Natural killer cell (primary cell): ENCODE data around the gene UNK. TPM values are rescaled to one million over a fixed set of nuclear protein-coding genes. Genes with fewer than 3 reads are reported as not detected.

ENCODE experiments used
- ATAC-seq, 3 donors: fragments of 150-1000 bp in 2 of 3; fragments of 200-7000 bp in 1 of 3; cut with Tn5 transposase; 1 replicate in 1 of 3; 2 replicates in 2 of 3; pipeline ENCODE4 v1.10.0; 2021; ENCODE audit warnings: mild to moderate bottlenecking in 2 of 3, moderate library complexity in 2 of 3
- DNase-seq, 2 donors: peaks; one replicate each; pipeline versions ENCODE4 v3.0.0 to v3.0.0-alpha.2; 2013 to 2021; ENCODE audit warnings: mixed read lengths in 1 of 2
- H3K27ac ChIP-seq: one replicate; pipeline ENCODE4 v1.5.1; 2013; ENCODE audit warnings: mild to moderate bottlenecking, low read length
- H3K27me3 ChIP-seq: one replicate; pipeline ENCODE4 v1.6.1; 2013; ENCODE audit warnings: low read length; ENCODE audit not compliant: control insufficient read depth, insufficient read depth
- H3K36me3 ChIP-seq: one replicate; pipeline ENCODE4 v1.6.1; 2013; ENCODE audit warnings: low read length; ENCODE audit not compliant: control insufficient read depth, insufficient read depth
- H3K4me1 ChIP-seq: one replicate; pipeline ENCODE4 v1.6.1; 2013; ENCODE audit warnings: low read length; ENCODE audit not compliant: control insufficient read depth, insufficient read depth
- H3K4me3 ChIP-seq: one replicate; pipeline ENCODE4 v1.5.1; 2013; ENCODE audit warnings: low read length
- H3K9me3 ChIP-seq: one replicate; pipeline ENCODE4 v1.6.1; 2013; ENCODE audit warnings: low read length; ENCODE audit not compliant: control insufficient read depth, insufficient read depth
- H3K27ac Mint-ChIP-seq, 2 donors: one replicate each; pipeline ENCODE4 v1.8.0; 2022; ENCODE audit warnings: mild to moderate bottlenecking in 2 of 2, mixed read lengths in 2 of 2, moderate library complexity in 1 of 2
- H3K27me3 Mint-ChIP-seq, 2 donors: one replicate each; pipeline ENCODE4 v1.8.0; 2022; ENCODE audit warnings: low read depth in 2 of 2, mixed read lengths in 2 of 2
- H3K36me3 Mint-ChIP-seq: one replicate; pipeline ENCODE4 v1.8.0; 2022; ENCODE audit warnings: mixed read lengths
- H3K4me1 Mint-ChIP-seq, 2 donors: one replicate each; pipeline ENCODE4 v1.8.0; 2022; ENCODE audit warnings: mixed read lengths in 2 of 2
- H3K4me3 Mint-ChIP-seq: one replicate; pipeline ENCODE4 v1.8.0; 2022; ENCODE audit warnings: mild to moderate bottlenecking, moderate library complexity, mixed read lengths
- H3K9me3 Mint-ChIP-seq, 2 donors: one replicate each; pipeline ENCODE4 v1.8.0; 2022; ENCODE audit warnings: mixed read lengths in 2 of 2
- WGBS: methylation state at CpG from one replicate; pipeline ENCODE4 v1.1.7; 2013; ENCODE audit warnings: missing lambda C conversion rate; ENCODE audit not compliant: insufficient coverage; 5-methylcytosine and 5-hydroxymethylcytosine counted together
- intact Hi-C: fragments of 100-400 bp; cut with micrococcal nuclease; formaldehyde crosslinking; loops from one replicate; pipeline ENCODE4 v1.14.2; 2022
- total RNA-seq, 4 donors: library from RNA; stranded (reverse); fragments of 120-200 nt in 1 of 4; gene quantifications; one replicate each; pipeline versions ENCODE4 v1.2.3 to v1.2.4, GENCODE V29; 2013 to 2022
- TF ChIP-seq, protein P1 (sequence below): fragments of 200-600 bp; IDR thresholded peaks from one replicate; pipeline ENCODE4 v1.8.0; 2022; ENCODE audit warnings: antibody characterized with exemption

The UNK gene
- total RNA-seq, 3 donors from 2014 or later (not counting 1 experiment from before 2014, with no cell fraction given): 44.2 to 51.3 (median 44.5) TPM

DNA sequence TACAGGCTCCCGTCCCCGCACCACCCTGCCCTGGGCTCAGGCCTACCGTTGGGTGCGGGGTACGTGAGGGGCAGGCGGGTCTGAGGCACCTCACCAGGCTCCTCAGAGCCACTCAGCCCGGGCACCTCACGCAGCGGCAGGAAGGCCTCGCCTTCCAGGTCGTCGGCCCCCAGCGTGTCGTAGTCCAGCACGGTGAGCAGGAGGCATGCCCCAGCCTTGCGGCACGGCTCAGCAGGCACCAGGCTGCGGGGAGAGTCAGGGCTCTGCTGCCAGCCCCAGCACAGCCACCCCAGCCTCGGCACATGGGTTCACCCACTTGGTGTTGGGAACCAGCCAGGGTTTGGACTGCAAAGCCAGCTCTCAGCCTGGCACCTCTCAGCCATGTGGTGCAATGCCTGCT lies 44.1 kb downstream of the UNK start:
- no peak overlapping the region for H3K4me3 ChIP-seq
- TF ChIP-seq, protein P1, sequence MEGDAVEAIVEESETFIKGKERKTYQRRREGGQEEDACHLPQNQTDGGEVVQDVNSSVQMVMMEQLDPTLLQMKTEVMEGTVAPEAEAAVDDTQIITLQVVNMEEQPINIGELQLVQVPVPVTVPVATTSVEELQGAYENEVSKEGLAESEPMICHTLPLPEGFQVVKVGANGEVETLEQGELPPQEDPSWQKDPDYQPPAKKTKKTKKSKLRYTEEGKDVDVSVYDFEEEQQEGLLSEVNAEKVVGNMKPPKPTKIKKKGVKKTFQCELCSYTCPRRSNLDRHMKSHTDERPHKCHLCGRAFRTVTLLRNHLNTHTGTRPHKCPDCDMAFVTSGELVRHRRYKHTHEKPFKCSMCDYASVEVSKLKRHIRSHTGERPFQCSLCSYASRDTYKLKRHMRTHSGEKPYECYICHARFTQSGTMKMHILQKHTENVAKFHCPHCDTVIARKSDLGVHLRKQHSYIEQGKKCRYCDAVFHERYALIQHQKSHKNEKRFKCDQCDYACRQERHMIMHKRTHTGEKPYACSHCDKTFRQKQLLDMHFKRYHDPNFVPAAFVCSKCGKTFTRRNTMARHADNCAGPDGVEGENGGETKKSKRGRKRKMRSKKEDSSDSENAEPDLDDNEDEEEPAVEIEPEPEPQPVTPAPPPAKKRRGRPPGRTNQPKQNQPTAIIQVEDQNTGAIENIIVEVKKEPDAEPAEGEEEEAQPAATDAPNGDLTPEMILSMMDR: no peak
- DNase-seq (no peak), ATAC-seq (no peak)
- H3K9me3 Mint-ChIP-seq: no peaks in the 10 kb centered on the region
- intact Hi-C loops: no loop called here
- peak overlapping the region; percentile 94 to 97 for H3K27ac Mint-ChIP-seq
- H3K4me1 Mint-ChIP-seq: peaks cover 25 to 41% of the 10 kb centered on the region in 2 donors
- no peaks in the 10 kb centered on the region for H3K27me3 ChIP-seq
- no peaks in the 10 kb centered on the region for H3K9me3 ChIP-seq
- H3K36me3 ChIP-seq: peaks cover 47% of the 10 kb centered on the region
- WGBS: 93% methylated on average over 19 of the region's 19 CpGs
- H3K27ac ChIP-seq: peak overlapping the region; percentile 83
- H3K4me3 Mint-ChIP-seq: no peak overlapping the region
- H3K4me1 ChIP-seq: peaks cover 54% of the 10 kb centered on the region
- H3K27me3 Mint-ChIP-seq: no peaks in the 10 kb centered on the region
- no peaks in the 10 kb centered on the region for H3K36me3 Mint-ChIP-seq

DNA sequence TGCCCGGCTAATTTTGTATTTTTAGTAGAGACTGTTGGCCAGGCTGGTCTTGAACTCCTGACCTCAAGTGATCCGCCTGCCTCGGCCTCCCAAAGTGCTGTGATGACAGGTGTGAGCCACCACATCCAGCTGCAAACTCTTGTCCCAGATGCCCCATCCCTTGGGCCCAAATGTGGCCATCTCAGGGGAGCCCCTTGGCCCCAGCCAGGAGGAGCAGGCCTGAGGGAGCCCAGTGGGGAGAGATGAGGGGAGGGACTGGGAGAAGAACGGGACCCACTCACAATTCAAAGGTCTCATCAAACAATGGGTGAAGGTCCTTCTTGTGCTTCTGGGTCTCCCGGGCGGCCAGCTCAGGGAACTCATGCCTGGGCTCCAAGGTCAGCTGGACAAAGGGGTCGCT lies 45.1 kb downstream of the UNK start:
- no peak for ATAC-seq
- H3K4me3 ChIP-seq: no peak overlapping the region
- peaks cover 64% of the 10 kb centered on the region for H3K4me1 ChIP-seq
- peak overlapping the region; percentile 97 to 99 for H3K27ac Mint-ChIP-seq
- no peak for DNase-seq
- peaks cover 27 to 51% of the 10 kb centered on the region in 2 donors for H3K4me1 Mint-ChIP-seq
- H3K9me3 Mint-ChIP-seq: no peaks in the 10 kb centered on the region
- H3K27me3 ChIP-seq: no peaks in the 10 kb centered on the region
- no peaks in the 10 kb centered on the region for H3K27me3 Mint-ChIP-seq
- peaks cover 52% of the 10 kb centered on the region for H3K36me3 ChIP-seq
- H3K27ac ChIP-seq: no peak overlapping the region
- intact Hi-C loops: no loop called here
- H3K9me3 ChIP-seq: no peaks in the 10 kb centered on the region
- WGBS: 90% methylated on average over 6 of the region's 7 CpGs
- H3K36me3 Mint-ChIP-seq: no peaks in the 10 kb centered on the region
- TF ChIP-seq, protein P1: no peak
- no peak overlapping the region for H3K4me3 Mint-ChIP-seq

DNA sequence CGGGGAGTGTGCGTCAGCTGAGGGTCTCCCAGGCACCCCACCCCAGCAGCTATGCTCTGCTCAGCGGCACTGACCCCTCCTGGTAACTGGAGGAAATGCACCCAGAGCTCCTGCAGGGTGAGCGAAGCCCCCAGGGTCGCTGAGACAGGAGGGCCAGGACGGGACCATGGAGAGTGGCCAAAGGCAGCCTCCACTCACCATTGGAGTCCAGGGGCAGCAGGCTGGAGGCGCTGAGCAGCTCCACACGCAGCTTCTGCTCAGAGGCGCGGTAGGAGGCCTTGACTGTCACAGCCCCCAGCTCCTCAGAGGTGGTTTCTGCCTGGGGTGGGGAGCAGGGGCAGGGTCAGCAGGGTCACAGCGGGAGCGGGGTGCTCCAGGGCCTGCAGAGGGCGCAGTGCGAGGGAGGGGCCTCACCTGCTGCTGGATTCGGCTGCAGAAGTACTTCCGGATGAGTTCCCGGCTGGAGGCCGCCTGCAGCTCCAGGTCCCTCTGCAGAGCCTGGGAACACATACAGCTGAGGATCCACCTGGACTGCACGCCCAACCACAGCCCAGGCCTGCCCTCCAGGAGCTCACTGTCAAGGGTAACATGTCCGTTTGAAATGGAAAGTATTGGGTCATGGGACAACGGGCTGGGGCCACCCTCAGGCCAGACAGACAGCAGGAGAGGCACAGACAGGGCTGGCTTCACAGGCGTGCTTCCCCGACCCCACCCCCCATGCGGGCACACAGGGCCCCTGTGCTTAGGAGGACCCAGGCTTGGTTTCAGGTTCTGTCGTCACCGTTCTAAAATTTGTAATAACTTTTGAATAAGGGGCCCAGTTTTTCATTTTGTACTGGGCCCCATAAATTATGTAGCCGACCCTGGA lies 45.8 kb downstream of the UNK start:
- TF ChIP-seq, protein P1: peak; percentile 37
- no peaks in the 10 kb centered on the region for H3K36me3 Mint-ChIP-seq
- peak overlapping the region; percentile 9 for H3K27ac ChIP-seq
- DNase-seq: peak in 1 of 2 donors; percentile 61
- H3K4me1 Mint-ChIP-seq: peaks cover 29 to 54% of the 10 kb centered on the region in 2 donors
- WGBS: 96% methylated on average over 27 of the region's 27 CpGs
- no peaks in the 10 kb centered on the region for H3K9me3 ChIP-seq
- H3K4me3 ChIP-seq: no peak overlapping the region
- H3K36me3 ChIP-seq: peaks cover 59% of the 10 kb centered on the region
- H3K9me3 Mint-ChIP-seq: no peaks in the 10 kb centered on the region
- ATAC-seq: no peak
- no peaks in the 10 kb centered on the region for H3K27me3 ChIP-seq
- H3K27me3 Mint-ChIP-seq: no peaks in the 10 kb centered on the region
- peak overlapping the region; percentile 97 to 99 for H3K27ac Mint-ChIP-seq
- H3K4me3 Mint-ChIP-seq: peak overlapping the region; percentile 37
- intact Hi-C loops: no loop called here
- H3K4me1 ChIP-seq: peaks cover 68% of the 10 kb centered on the region
